H9 (cell line): ENCODE results near the gene NR2F1-AS1. TPM values are rescaled to one million over a fixed set of nuclear protein-coding genes. Genes with fewer than 3 reads are reported as not detected.

ENCODE experiments used
- DNase-seq: peaks from one replicate; pipeline ENCODE4 v3.0.0-alpha.2; 2017
- H2AFZ ChIP-seq: one replicate; pipeline ENCODE4 v1.6.1; 2013; ENCODE audit warnings: mild to moderate bottlenecking, low read length, control low read depth, moderate library complexity
- H2AK5ac ChIP-seq: 2 replicates; pipeline ENCODE4 v1.6.1; 2013; ENCODE audit warnings: low read length, control low read depth, mixed read lengths; ENCODE audit not compliant: insufficient read length
- H2BK120ac ChIP-seq: one replicate; pipeline ENCODE4 v1.6.1; 2013; ENCODE audit warnings: low read depth, mild to moderate bottlenecking, low read length, control low read depth, inconsistent platforms; ENCODE audit not compliant: poor library complexity, severe bottlenecking
- H2BK12ac ChIP-seq: 2 replicates; pipeline ENCODE4 v1.6.1; 2013; ENCODE audit warnings: low read length, control low read depth, mixed read lengths, low read depth; ENCODE audit not compliant: insufficient read length
- H2BK15ac ChIP-seq: 2 replicates; pipeline ENCODE4 v1.6.1; 2013; ENCODE audit warnings: low read depth, low read length, control low read depth
- H2BK20ac ChIP-seq: one replicate; pipeline ENCODE4 v1.6.1; 2013; ENCODE audit warnings: low read depth, mild to moderate bottlenecking, low read length, control low read depth, inconsistent platforms; ENCODE audit not compliant: poor library complexity, severe bottlenecking
- H2BK5ac ChIP-seq: 2 replicates; pipeline ENCODE4 v1.6.1; 2013; ENCODE audit warnings: low read length, control low read depth, mixed read lengths; ENCODE audit not compliant: insufficient read length
- H3K14ac ChIP-seq: 2 replicates; pipeline ENCODE4 v1.6.1; 2013; ENCODE audit warnings: low read length, control low read depth; ENCODE audit not compliant: insufficient read depth
- H3K18ac ChIP-seq: 2 replicates; pipeline ENCODE4 v1.6.1; 2013; ENCODE audit warnings: low read depth, mild to moderate bottlenecking, mixed read lengths, low read length, control low read depth; ENCODE audit not compliant: insufficient read length
- H3K23ac ChIP-seq: 2 replicates; pipeline ENCODE4 v1.6.1; 2013; ENCODE audit warnings: low read length, control low read depth, mixed read lengths, low read depth; ENCODE audit not compliant: insufficient read length
- H3K23me2 ChIP-seq: 2 replicates; pipeline ENCODE4 v1.6.1; 2013; ENCODE audit warnings: low read depth, mild to moderate bottlenecking, mixed read lengths, low read length, control low read depth; ENCODE audit not compliant: insufficient read length, poor library complexity, severe bottlenecking
- H3K27ac ChIP-seq: 2 replicates; pipeline ENCODE4 v1.5.1; 2013; ENCODE audit warnings: low read length, control low read depth, mixed read lengths, low read depth; ENCODE audit not compliant: insufficient read length
- H3K27me3 ChIP-seq: 2 replicates; pipeline ENCODE4 v1.6.1; 2013; ENCODE audit warnings: low read length, control low read depth, inconsistent platforms; ENCODE audit not compliant: insufficient read depth
- H3K4ac ChIP-seq: 2 replicates; pipeline ENCODE4 v1.6.1; 2013; ENCODE audit warnings: low read depth, mild to moderate bottlenecking, control low read depth, inconsistent platforms, low read length, moderate library complexity
- H3K4me1 ChIP-seq: 2 replicates; pipeline ENCODE4 v1.6.1; 2013; ENCODE audit warnings: low read length, control low read depth, inconsistent platforms; ENCODE audit not compliant: insufficient read depth
- H3K4me2 ChIP-seq: 2 replicates; pipeline ENCODE4 v1.6.1; 2013; ENCODE audit warnings: low read length, control low read depth, mixed read lengths; ENCODE audit not compliant: insufficient read length, insufficient read depth
- H3K56ac ChIP-seq: 2 replicates; pipeline ENCODE4 v1.6.1; 2013; ENCODE audit warnings: low read depth, mild to moderate bottlenecking, mixed read lengths, low read length, control low read depth; ENCODE audit not compliant: insufficient read length
- H3K79me1 ChIP-seq: 2 replicates; pipeline ENCODE4 v1.6.1; 2013; ENCODE audit warnings: low read depth, mild to moderate bottlenecking, moderate library complexity, low read length, control low read depth, inconsistent platforms; ENCODE audit not compliant: insufficient read depth, poor library complexity, severe bottlenecking
- H3K79me2 ChIP-seq: 2 replicates; pipeline ENCODE4 v1.6.1; 2013; ENCODE audit warnings: low read length, control low read depth, inconsistent platforms; ENCODE audit not compliant: insufficient read depth
- H3K9ac ChIP-seq: 2 replicates; pipeline ENCODE4 v1.6.1; 2013; ENCODE audit warnings: low read length, control low read depth, mixed read lengths; ENCODE audit not compliant: insufficient read length; ENCODE audit errors: extremely low read depth
- H3K9me3 ChIP-seq: one replicate; pipeline ENCODE4 v1.6.1; 2013; ENCODE audit warnings: low read depth, low read length, inconsistent platforms; ENCODE audit not compliant: control insufficient read depth
- H3T11ph ChIP-seq: one replicate; pipeline ENCODE4 v1.6.1; 2013; ENCODE audit warnings: mild to moderate bottlenecking, low read length, control low read depth, inconsistent platforms
- H4K20me1 ChIP-seq: one replicate; pipeline ENCODE4 v1.6.1; 2013; ENCODE audit not compliant: control insufficient read depth, insufficient read length, insufficient read depth
- H4K5ac ChIP-seq: 2 replicates; pipeline ENCODE4 v1.6.1; 2013; ENCODE audit warnings: low read depth, mild to moderate bottlenecking, mixed read lengths, low read length, control low read depth; ENCODE audit not compliant: insufficient read length
- H4K8ac ChIP-seq: replicated peaks from 2 replicates; pipeline ENCODE4 v1.6.1; 2013; ENCODE audit warnings: low read length, control low read depth, mixed read lengths, low read depth; ENCODE audit not compliant: insufficient read length
- H4K91ac ChIP-seq: 2 replicates; pipeline ENCODE4 v1.6.1; 2013; ENCODE audit warnings: low read depth, mild to moderate bottlenecking, moderate library complexity, mixed read lengths, low read length, control low read depth; ENCODE audit not compliant: insufficient read length
- H3K27ac Mint-ChIP-seq, 3 experiments: 2 replicates in 2 of 3; 3 replicates in 1 of 3; pipeline ENCODE4 v1.8.0; 2020 to 2021; ENCODE audit warnings: mixed read lengths in 3 of 3, mild to moderate bottlenecking in 1 of 3, moderate library complexity in 1 of 3
- H3K27me3 Mint-ChIP-seq: 2 replicates; pipeline ENCODE4 v1.8.0; 2021; ENCODE audit warnings: low read depth, mild to moderate bottlenecking, moderate library complexity, mixed read lengths
- H3K36me3 Mint-ChIP-seq, 3 experiments: 2 replicates in 2 of 3; 3 replicates in 1 of 3; pipeline ENCODE4 v1.8.0; 2020 to 2021; ENCODE audit warnings: low read depth in 3 of 3, mixed read lengths in 3 of 3; ENCODE audit not compliant: insufficient read depth in 1 of 3
- H3K4me1 Mint-ChIP-seq, 2 experiments: 2 replicates each; pipeline ENCODE4 v1.8.0; 2020; ENCODE audit warnings: mixed read lengths in 2 of 2
- H3K4me3 Mint-ChIP-seq, 2 experiments: 2 replicates in 1 of 2; 3 replicates in 1 of 2; pipeline ENCODE4 v1.8.0; 2020 to 2021; ENCODE audit warnings: mild to moderate bottlenecking in 2 of 2, mixed read lengths in 2 of 2, moderate library complexity in 1 of 2
- H3K9me3 Mint-ChIP-seq, 2 experiments: 2 replicates in 1 of 2; 3 replicates in 1 of 2; pipeline ENCODE4 v1.8.0; 2020; ENCODE audit warnings: mild to moderate bottlenecking in 2 of 2, mixed read lengths in 2 of 2, moderate library complexity in 1 of 2
- CTCF ChIP-seq: fragments of 200-600 bp; sonication (generic); conservative IDR thresholded peaks from 3 replicates; pipeline ENCODE4 v1.8.0; 2021; ENCODE audit warnings: antibody characterized with exemption, mild to moderate bottlenecking
- WGBS: extraction: QIAGEN DNeasy Blood & Tissue Kit; methylation state at CpG from one replicate; pipeline ENCODE4 v1.1.7; 2013; ENCODE audit warnings: missing lambda C conversion rate, low lambda C conversion rate, mixed read lengths; ENCODE audit not compliant: insufficient read length; ENCODE audit errors: extremely low coverage; 5-methylcytosine and 5-hydroxymethylcytosine counted together
- total RNA-seq: library from RNA; stranded (reverse); gene quantifications from 2 replicates; pipeline ENCODE4 v1.2.1, GENCODE V29; 2021

Gene NR2F1-AS1
- total RNA-seq, 1 experiment from 2014 or later, result 1.9 TPM

- Histone ChIP-seq H3T11ph (no peak overlapping the region), H3K79me1 (no peaks in the 10 kb centered on the region), H3K56ac (no peak overlapping the region), H2BK120ac (no peak overlapping the region), H4K20me1 (no peaks in the 10 kb centered on the region), H2BK5ac (no peak overlapping the region), H4K8ac (no peak overlapping the region), H4K5ac (no peak overlapping the region), H2BK12ac (no peak overlapping the region), H3K4me2 (peak overlapping the region; percentile 35), H3K4me1 (peaks cover 3% of the 10 kb centered on the region; the same call in 1 of the 2 replicates), H3K23me2 (peaks cover 3% of the 10 kb centered on the region), H2BK20ac (no peak overlapping the region), H4K91ac (no peak overlapping the region), H3K18ac (no peak overlapping the region), H3K4ac (no peak overlapping the region), H3K27ac (no peak overlapping the region), H3K14ac (no peak overlapping the region; the same call in 1 of the 2 replicates), H3K27me3 (peaks cover 77% of the 10 kb centered on the region), H2AFZ (no peak overlapping the region), H3K79me2 (no peaks in the 10 kb centered on the region), H2BK15ac (no peak overlapping the region), H3K9me3 (no peaks in the 10 kb centered on the region), H3K9ac (no peak overlapping the region), H3K23ac (no peak overlapping the region), H2AK5ac (no peak overlapping the region)
- peaks cover 34 to 45% of the 10 kb centered on the region in 2 experiments for H3K4me1 Mint-ChIP-seq
- no peak for TF ChIP-seq CTCF
- peak overlapping the region; percentile 39 to 64 for H3K4me3 Mint-ChIP-seq
- no peaks in the 10 kb centered on the region for H3K36me3 Mint-ChIP-seq
- DNase-seq, result no peak
- no peak overlapping the region for H3K27ac Mint-ChIP-seq
- WGBS, result no CpG with 5 or more reads among the region's 40 CpGs
- H3K27me3 Mint-ChIP-seq, result peaks cover 8% of the 10 kb centered on the region
- H3K9me3 Mint-ChIP-seq, result peaks cover 0 to 3% of the 10 kb centered on the region in 2 experiments; a peak in 3 of 5 replicates
Measured at GRCh38 chr5:93572101-93572607, 8.9 kb downstream of the NR2F1-AS1 start.
